WI38 (cell line): ENCODE results near the gene SSX2B.
"Not testable (repeated sequence)": the region's sequence is repeated elsewhere in the genome, so short reads cannot be mapped to it uniquely, and the experiment has no call there.

Experiments
- H3K4me3 ChIP-seq: 2 replicates; pipeline ENCODE4 v1.5.1; 2011; ENCODE audit warnings: low read depth, mild to moderate bottlenecking, control low read depth, low read length

Gene SSX2B, protein sequence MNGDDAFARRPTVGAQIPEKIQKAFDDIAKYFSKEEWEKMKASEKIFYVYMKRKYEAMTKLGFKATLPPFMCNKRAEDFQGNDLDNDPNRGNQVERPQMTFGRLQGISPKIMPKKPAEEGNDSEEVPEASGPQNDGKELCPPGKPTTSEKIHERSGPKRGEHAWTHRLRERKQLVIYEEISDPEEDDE

DNA sequence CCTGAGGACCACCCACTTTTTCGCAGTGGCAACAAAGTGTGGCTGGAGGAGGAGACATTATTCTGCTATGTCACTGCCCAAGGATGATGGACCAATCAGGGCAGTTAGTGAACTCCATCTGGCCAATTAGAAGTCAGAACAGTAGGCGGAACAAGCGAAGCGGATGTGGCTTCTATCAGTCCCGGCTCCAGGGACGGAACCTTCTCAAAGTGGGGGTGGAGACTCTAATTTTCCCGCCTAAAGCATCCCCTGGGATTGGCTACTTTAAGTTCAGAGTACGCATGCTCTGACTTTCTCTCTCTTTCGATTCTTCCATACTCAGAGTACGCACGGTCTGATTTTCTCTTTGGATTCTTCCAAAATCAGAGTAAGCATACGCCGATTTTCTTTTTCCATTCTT is at the start of gene SSX2B:
TSS of gene SSX2B (plus strand) at position 301 of the 400 bp plus-strand sequence. CDS start 1,429 bp downstream, outside the sequence.
- not testable (repeated sequence) for H3K4me3 ChIP-seq

GRCh38 chrX:52707078-52707477 is 44.0 kb upstream of the SSX2B start, which contains the start of gene SSX2:
TSS of gene SSX2 (minus strand) at chrX:52707178. CDS start at chrX:52705749, 1,429 bp downstream.
- H3K4me3 ChIP-seq: not testable (repeated sequence)

GRCh38 chrX:52765983-52766382 is 14.9 kb downstream of the SSX2B start:
- H3K4me3 ChIP-seq: not testable (repeated sequence)

GRCh38 chrX:52773504-52773903 is 22.5 kb downstream of the SSX2B start:
- not testable (repeated sequence) for H3K4me3 ChIP-seq

GRCh38 chrX:52797327-52797726 is 46.3 kb downstream of the SSX2B start, which contains the start of gene SPANXN5:
TSS of gene SPANXN5 (minus strand) at chrX:52797427. CDS start at chrX:52797348, 79 bp downstream.
- H3K4me3 ChIP-seq: not testable (repeated sequence)

DNA sequence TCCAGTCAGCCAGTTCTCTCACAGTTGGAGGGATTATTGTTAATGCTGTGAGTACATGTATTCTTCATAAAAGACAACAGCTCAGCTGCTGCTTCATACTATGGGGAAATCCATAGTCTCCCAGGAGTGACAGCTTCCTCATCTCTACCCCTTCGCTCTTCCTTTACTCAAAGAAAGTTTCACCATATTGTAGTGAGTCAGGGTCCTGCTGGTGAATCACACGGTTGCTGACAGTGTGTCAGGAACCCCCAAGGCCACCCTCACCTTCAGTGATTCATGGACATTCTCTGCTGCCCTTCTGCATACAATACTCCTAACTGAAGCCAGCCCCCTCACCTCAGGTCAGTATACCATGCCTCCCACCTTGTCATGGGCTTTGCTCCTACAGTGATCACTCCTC is 53.8 kb downstream of the SSX2B start:
- not testable (repeated sequence) for H3K4me3 ChIP-seq
